Activated CD8-positive, alpha-beta memory T cell treated with anti-CD3 and anti-CD28 coated beads for 24 hours (primary cell): ENCODE data around the gene ATG9A.
"Not testable (repeated sequence)": the region's sequence is repeated elsewhere in the genome, so short reads cannot be mapped to it uniquely, and the experiment has no call there.

ENCODE experiments used
- DNase-seq: peaks from one replicate; pipeline ENCODE4 v3.0.0-alpha.2; 2020

The ATG9A gene

GRCh38 chr2:219204425-219205164 lies 24.8 kb downstream of the ATG9A start:
- no peak for DNase-seq

- not testable (repeated sequence) for DNase-seq
These were observed 28.1 kb downstream of the ATG9A start for GRCh38 chr2:219201331-219201730.

DNA sequence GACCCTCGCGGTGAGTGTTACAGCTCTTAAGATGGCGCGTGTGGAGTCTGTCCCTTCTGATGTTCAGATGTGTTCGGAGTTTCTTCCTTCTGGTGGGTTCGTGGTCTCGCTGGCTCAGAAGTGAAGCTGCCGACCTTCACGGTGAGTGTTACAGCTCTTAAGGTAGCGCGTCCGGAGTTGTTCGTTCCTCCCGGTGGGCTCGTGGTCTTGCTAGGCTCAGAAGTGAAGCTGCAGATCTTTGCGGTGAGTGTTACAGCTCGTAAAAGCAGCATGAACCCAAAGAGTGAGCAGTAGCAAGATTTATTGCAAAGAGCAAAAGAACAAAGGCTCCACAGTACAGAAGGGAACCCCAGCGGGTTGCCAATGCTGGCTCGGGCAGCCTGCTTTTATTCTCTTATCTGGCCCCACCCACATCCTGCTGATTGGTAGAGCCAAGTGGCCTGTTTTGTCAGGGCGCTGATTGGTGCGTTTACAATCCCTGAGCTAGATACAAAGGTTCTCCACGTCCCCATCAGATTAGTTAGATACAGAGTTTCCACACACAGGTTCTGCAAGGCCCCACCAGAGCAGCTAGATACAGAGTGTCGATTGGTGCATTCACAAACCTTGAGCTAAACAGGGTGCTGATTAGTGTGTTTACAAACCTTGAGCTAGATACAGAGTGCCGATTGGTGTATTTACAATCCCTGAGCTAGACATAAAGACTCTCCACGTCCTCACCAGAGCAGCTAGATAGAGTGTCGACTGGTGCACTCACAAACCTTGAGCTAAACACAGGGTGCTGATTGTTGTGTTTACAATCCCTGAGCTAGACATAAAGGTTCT lies 28.7 kb downstream of the ATG9A start:
- peak; percentile 83 for DNase-seq

GRCh38 chr2:219199470-219200211 lies 29.8 kb downstream of the ATG9A start:
- DNase-seq = no peak

DNA sequence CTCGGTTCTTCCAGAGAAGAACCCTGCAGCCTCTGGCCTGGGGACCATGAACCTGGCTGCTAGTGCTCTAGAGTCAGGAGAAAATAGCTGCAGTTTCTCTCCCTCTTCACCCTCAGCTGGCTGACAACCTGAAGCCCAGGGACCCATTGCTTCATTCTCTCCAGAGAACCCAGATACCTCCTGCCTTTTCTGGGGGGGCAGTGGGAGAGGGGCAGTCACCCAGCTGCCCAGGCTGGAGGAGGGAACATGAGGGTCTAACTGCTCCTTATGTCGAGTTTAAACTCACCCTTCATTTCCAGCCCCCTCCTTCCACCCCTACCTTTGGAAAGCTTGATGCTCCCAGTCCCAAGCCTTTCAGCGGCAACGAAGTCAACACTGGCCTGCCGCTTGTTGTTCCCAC lies 30.5 kb downstream of the ATG9A start:
- DNase-seq = no peak

DNA sequence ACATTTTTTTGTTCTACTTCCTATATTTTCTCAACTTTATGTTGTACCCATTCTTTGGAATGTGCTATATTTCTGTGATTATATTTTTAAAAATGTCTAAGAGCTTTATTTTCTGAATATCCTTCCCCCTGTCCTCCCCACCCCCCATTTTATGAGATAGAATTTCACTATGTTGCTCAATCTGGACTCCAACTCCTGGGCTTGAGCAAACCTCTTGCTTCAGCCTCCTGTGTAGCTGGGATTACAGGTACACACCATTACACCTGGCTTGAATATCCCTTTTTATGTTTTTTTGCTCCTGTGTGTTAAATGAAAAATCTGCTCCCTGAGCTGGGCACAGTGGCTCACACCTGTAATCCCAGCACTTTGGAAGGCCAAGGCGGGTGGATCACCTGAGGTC lies 32.0 kb downstream of the ATG9A start:
- no peak for DNase-seq

DNA sequence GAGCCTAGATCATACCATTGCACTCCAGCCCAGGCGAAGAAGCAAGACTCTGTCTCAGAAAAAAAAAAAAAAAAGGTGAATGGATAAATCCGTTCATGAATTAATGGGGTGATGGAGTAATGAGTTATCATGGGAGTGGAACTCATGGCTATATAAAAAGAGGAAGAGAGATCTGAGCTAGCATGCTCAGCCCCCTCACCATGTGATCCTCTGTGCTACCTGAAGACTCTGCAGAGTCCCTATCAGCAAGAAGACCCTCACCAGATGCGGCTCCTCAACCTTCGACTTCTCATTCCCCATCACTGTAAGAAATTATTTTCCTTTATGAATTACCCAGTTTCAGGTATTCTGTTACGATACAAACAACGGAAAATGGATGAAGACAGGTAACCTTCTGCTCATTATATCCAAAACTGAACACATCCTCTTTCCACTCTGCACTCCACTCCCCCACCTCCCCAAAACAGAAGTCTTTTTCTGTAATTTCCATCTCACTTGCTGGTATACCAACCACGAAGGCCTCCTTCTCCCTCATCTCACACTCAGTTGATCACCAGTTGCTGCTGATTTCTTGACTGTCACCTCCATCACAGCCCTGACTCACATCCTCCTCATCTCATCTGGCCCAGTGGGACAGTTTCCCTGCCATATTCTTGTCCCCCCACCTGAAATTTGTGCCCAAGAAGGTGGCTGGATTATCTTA lies 42.5 kb downstream of the ATG9A start:
- no peak for DNase-seq

GRCh38 chr2:219184121-219184520 lies 45.3 kb downstream of the ATG9A start:
- DNase-seq = no peak

- no peak for DNase-seq
These were observed 46.2 kb downstream of the ATG9A start for GRCh38 chr2:219183151-219183772.

DNA sequence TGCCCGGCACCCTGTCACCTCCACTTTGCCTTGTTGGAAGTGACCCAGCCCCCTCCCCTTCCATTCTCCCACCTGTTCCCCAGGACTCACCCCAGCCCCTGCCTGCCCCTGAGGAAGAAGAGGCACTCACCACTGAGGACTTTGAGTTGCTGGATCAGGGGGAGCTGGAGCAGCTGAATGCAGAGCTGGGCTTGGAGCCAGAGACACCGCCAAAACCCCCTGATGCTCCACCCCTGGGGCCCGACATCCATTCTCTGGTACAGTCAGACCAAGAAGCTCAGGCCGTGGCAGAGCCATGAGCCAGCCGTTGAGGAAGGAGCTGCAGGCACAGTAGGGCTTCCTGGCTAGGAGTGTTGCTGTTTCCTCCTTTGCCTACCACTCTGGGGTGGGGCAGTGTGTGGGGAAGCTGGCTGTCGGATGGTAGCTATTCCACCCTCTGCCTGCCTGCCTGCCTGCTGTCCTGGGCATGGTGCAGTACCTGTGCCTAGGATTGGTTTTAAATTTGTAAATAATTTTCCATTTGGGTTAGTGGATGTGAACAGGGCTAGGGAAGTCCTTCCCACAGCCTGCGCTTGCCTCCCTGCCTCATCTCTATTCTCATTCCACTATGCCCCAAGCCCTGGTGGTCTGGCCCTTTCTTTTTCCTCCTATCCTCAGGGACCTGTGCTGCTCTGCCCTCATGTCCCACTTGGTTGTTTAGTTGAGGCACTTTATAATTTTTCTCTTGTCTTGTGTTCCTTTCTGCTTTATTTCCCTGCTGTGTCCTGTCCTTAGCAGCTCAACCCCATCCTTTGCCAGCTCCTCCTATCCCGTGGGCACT lies 46.9 kb downstream of the ATG9A start:
- DNase-seq = no peak

GRCh38 chr2:219181531-219181930 lies 47.9 kb downstream of the ATG9A start:
- DNase-seq = no peak

DNA sequence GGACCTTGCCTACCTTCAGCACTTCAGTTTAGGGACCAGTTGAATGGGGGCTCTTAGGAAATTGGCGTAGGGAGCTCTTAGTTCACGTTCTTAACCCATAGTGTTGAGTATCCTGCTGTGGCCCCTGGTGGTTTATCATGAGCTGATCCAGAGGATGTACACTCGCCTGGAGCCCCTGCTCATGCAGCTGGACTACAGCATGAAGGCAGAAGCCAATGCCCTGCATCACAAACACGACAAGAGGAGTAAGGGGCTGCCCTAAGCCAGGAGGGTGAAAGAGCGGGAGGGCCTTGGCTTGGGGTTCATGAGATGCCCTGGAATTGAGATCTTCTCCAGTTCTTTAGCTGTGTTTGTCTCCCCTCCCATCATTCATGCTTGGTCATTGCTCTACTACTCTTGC lies 48.5 kb downstream of the ATG9A start:
- no peak for DNase-seq

GRCh38 chr2:219179601-219180465 lies 49.6 kb downstream of the ATG9A start:
- no peak for DNase-seq

DNA sequence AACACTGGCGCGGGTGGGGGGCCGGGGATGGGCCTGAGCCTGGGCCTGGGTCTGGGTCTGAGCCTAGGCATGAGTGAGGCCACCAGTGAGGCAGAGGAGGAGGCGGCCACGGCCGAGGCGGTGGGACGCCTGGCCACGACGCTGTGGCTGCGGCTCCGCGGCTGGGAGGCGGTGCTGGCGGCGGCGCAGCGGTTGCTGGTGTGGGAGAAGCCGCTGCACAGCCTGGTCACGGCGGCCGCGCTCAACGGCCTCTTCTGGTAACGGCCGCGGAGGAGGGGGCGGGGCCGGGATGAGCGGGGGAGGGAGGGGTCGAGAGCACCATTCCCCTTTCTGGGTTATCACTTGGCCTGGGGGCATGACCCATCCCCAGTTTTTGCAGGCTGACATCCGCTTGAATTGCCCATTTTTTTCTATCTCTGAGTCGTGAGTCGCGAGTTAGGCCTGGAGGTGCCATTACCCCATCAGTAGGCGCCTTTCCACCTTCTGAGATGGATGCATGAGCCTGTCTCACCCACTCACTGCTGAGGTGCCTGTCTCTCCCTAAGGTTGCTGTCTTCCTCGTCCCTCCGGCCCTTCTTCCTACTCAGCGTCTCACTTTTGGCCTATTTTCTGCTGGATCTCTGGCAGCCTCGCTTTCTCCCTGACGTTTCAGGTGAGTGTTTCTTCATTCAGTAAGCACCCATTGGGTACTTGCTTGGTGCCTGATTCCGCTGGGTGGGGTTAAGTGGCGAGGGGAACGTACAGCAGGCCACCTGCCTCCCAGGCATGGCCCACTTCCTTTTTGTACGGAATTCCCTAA lies 50.9 kb downstream of the ATG9A start:
- no peak for DNase-seq

GRCh38 chr2:219177552-219178376 lies 51.7 kb downstream of the ATG9A start, which contains the start of gene RETREG2:
RETREG2 (plus strand) TSS chr2:219178275; CDS start chr2:219178353, 78 bp downstream.
- peak; percentile 94 for DNase-seq

GRCh38 chr2:219176818-219177551 lies 52.5 kb downstream of the ATG9A start, which contains the start of gene CNPPD1:
CNPPD1 (minus strand) TSS chr2:219176925; CDS start chr2:219176828, 97 bp downstream.
- DNase-seq = peak; percentile 93
